HCT116 (cell line): Measurements from ENCODE around the gene RRBP1. TPM values are rescaled to one million over a fixed set of nuclear protein-coding genes. Genes with fewer than 3 reads are reported as not detected.

Source experiments
- ATAC-seq: fragments of 200-7000 bp; cut with Tn5 transposase; 2 replicates; pipeline ENCODE4 v1.9.1; 2020; ENCODE audit warnings: mild to moderate bottlenecking, moderate library complexity
- BruUV-seq: library from RNA; stranded (reverse); fragments of 400-500 nt; replicated peaks from 2 replicates; lab custom pipeline; 2021; lab: Mats Ljungman, UMichigan
- CTCF ChIA-PET: fragments of 300-600 bp; sonication (Branson Sonifier 250); formaldehyde crosslinking; loops from one replicate; lab custom pipeline; 2021; ENCODE audit warnings: antibody characterized with exemption; lab: Charles Lee
- POLR2A ChIA-PET: fragments of 300-600, 350-600 bp; sonication (Branson Sonifier 250); formaldehyde crosslinking; loops from one replicate; lab custom pipeline; 2021; ENCODE audit warnings: antibody characterized with exemption; lab: Charles Lee
- RAD21 ChIA-PET, 2 experiments: fragments of 300-600 bp; sonication (Branson Sonifier 250); formaldehyde crosslinking; loops; one replicate each; lab custom pipeline; 2023; ENCODE audit warnings: low total read pairs in 2 of 2; ENCODE audit not compliant: uncharacterized antibody in 2 of 2, unreplicated experiment in 2 of 2, low non-redundant PET in 1 of 2; lab: Charles Lee
- DNase-seq: peaks from one replicate; pipeline ENCODE4 v3.0.0-alpha.2; 2010; ENCODE audit warnings: low read depth, low spot score
- H2AFZ ChIP-seq: fragments of 200-600 bp; shearing (Covaris generic), sonication (generic); 2 replicates; pipeline ENCODE4 v1.6.1; 2017; ENCODE audit warnings: low read depth, mixed run types, mixed read lengths, antibody characterized with exemption, low read length; ENCODE audit not compliant: poor library complexity, severe bottlenecking
- H3K27ac ChIP-seq: 2 replicates; pipeline ENCODE4 v1.5.1; 2012; ENCODE audit warnings: low read depth, low read length
- H3K27me3 ChIP-seq: fragments of 200-600 bp; sonication (generic); 2 replicates; pipeline ENCODE4 v1.6.1; 2016; ENCODE audit warnings: mixed run types, low read length, mixed read lengths; ENCODE audit not compliant: insufficient read depth
- H3K36me3 ChIP-seq, 2 experiments: fragments of 200-500 bp in 1 of 2; fragments of 200-600 bp in 1 of 2; sonication (Bioruptor generic) in 1 of 2; sonication (generic) in 1 of 2; 2 replicates each; pipeline versions ENCODE4 v1.5.1 to v1.6.1; 2014 to 2016; ENCODE audit warnings: low read length in 2 of 2, inconsistent platforms in 1 of 2, mixed read lengths in 1 of 2, mixed run types in 1 of 2; ENCODE audit not compliant: insufficient read depth in 2 of 2, control insufficient read depth in 1 of 2
- H3K4me1 ChIP-seq, 2 experiments: fragments of 200-600 bp in 1 of 2; sonication (generic) in 1 of 2; 2 replicates each; pipeline versions ENCODE4 v1.5.1 to v1.6.1; 2012 to 2017; ENCODE audit warnings: low read length in 2 of 2, inconsistent platforms in 1 of 2, mild to moderate bottlenecking in 1 of 2, mixed read lengths in 1 of 2, mixed run types in 1 of 2, moderate library complexity in 1 of 2; ENCODE audit not compliant: insufficient read depth in 2 of 2, control insufficient read depth in 1 of 2
- H3K4me2 ChIP-seq: fragments of 200-600 bp; sonication (generic); 2 replicates; pipeline ENCODE4 v1.6.1; 2017; ENCODE audit warnings: mixed run types, low read length, mixed read lengths
- H3K4me3 ChIP-seq, 2 experiments: fragments of 200-600 bp in 1 of 2; sonication (generic) in 1 of 2; replicated peaks in 1 of 2; 2 replicates each; pipeline ENCODE4 v1.5.1; 2011 to 2016; ENCODE audit warnings: low read length in 2 of 2, control low read depth in 1 of 2, low read depth in 1 of 2, mild to moderate bottlenecking in 1 of 2, mixed read lengths in 1 of 2, mixed run types in 1 of 2
- H3K79me2 ChIP-seq: fragments of 200-600 bp; sonication (generic); 2 replicates; pipeline ENCODE4 v1.6.1; 2017; ENCODE audit warnings: mild to moderate bottlenecking, mixed run types, low read length, moderate library complexity, mixed read lengths; ENCODE audit not compliant: insufficient read depth
- H3K9ac ChIP-seq: fragments of 200-600 bp; sonication (generic); 2 replicates; pipeline ENCODE4 v1.6.1; 2016; ENCODE audit warnings: low read length, mixed read lengths
- H3K9me2 ChIP-seq: fragments of 200-600 bp; sonication (generic), shearing (Covaris generic); 2 replicates; pipeline ENCODE4 v1.6.1; 2017; ENCODE audit warnings: mixed run types, mild to moderate bottlenecking, moderate library complexity; ENCODE audit not compliant: insufficient read depth
- H3K9me3 ChIP-seq, 2 experiments: fragments of 200-500 bp in 1 of 2; fragments of 200-600 bp in 1 of 2; sonication (Bioruptor generic) in 1 of 2; sonication (generic) in 1 of 2; 2 replicates each; pipeline ENCODE4 v1.6.1; 2014 to 2017; ENCODE audit warnings: low read length in 2 of 2, mixed read lengths in 2 of 2, inconsistent platforms in 1 of 2, low read depth in 1 of 2, mild to moderate bottlenecking in 1 of 2, mixed run types in 1 of 2, moderate library complexity in 1 of 2; ENCODE audit not compliant: control insufficient read depth in 1 of 2, insufficient read depth in 1 of 2
- H4K20me1 ChIP-seq: fragments of 200-600 bp; sonication (generic), shearing (Covaris generic); 2 replicates; pipeline ENCODE4 v1.6.1; 2017; ENCODE audit warnings: mixed run types, mild to moderate bottlenecking, moderate library complexity; ENCODE audit not compliant: insufficient read depth
- ATF3 ChIP-seq: IDR thresholded peaks from 2 replicates; pipeline ENCODE4 v1.6.1; 2012
- CBX3 ChIP-seq: IDR thresholded peaks from 2 replicates; pipeline ENCODE4 v1.6.1; 2012; ENCODE audit warnings: low read depth
- CTCF ChIP-seq, 3 experiments: fragments of 200-600 bp in 1 of 3; sonication (generic) in 1 of 3; IDR thresholded peaks in 2 of 3; conservative IDR thresholded peaks in 1 of 3; 2 replicates each; pipeline ENCODE4 v1.5.1; 2012 to 2017; ENCODE audit warnings: low read depth in 2 of 3, low read length in 2 of 3, antibody characterized with exemption in 1 of 3, borderline replicate concordance in 1 of 3, control low read depth in 1 of 3, mild to moderate bottlenecking in 1 of 3, mixed read lengths in 1 of 3, mixed run types in 1 of 3, moderate library complexity in 1 of 3; ENCODE audit not compliant: insufficient read depth in 1 of 3
- FOSL1 ChIP-seq: IDR thresholded peaks from 2 replicates; pipeline ENCODE4 v1.6.1; 2012; ENCODE audit warnings: low read depth
- POLR2AphosphoS5 ChIP-seq: IDR thresholded peaks from 2 replicates; pipeline ENCODE4 v1.6.1; 2011; ENCODE audit warnings: mild to moderate bottlenecking, low read depth, low read length, moderate library complexity
- REST ChIP-seq: IDR thresholded peaks from 2 replicates; pipeline ENCODE4 v1.6.1; 2012; ENCODE audit warnings: low read depth
- SP1 ChIP-seq: IDR thresholded peaks from 2 replicates; pipeline ENCODE4 v1.6.1; 2012; ENCODE audit warnings: low read depth
- ZBTB33 ChIP-seq: IDR thresholded peaks from 2 replicates; pipeline ENCODE4 v1.6.1; 2011; ENCODE audit warnings: mild to moderate bottlenecking, low read length, moderate library complexity; ENCODE audit not compliant: insufficient replicate concordance; ENCODE audit errors: extremely low read depth
- intact Hi-C: fragments of 100-400 bp; cut with micrococcal nuclease; formaldehyde crosslinking; loops from 2 replicates; pipeline ENCODE4 v1.10.0; 2022
- total RNA-seq: library from RNA; stranded (reverse); gene quantifications from one replicate; pipeline ENCODE4 v1.2.1, GENCODE V29; 2021; ENCODE audit not compliant: unreplicated experiment

RRBP1 gene
- total RNA-seq, 1 experiment from 2014 or later: 123 TPM

- TF ChIP-seq ATF3: no peak
- no peak for TF ChIP-seq POLR2AphosphoS5
- TF ChIP-seq ZBTB33: no peak
- TF ChIP-seq CTCF (IDR thresholded peaks at IDR 0.05 in 2 of 3, conservative IDR thresholded peaks at IDR 0.05 in 1 of 3; ENCODE audit: borderline replicate concordance in 1 of 3, insufficient read depth in 1 of 3, low read depth in 2 of 3, low read length in 2 of 3): no peak
- TF ChIP-seq SP1: no peak
- TF ChIP-seq CBX3: no peak
- TF ChIP-seq REST: no peak
- no peak for TF ChIP-seq FOSL1
- POLR2A ChIA-PET: no interaction called here
- no peaks in the 10 kb centered on the region for H3K4me1 ChIP-seq
- H3K27ac ChIP-seq: no peak overlapping the region
- no peak overlapping the region for H3K9ac ChIP-seq
- intact Hi-C loops: no loop called here
- RAD21 ChIA-PET: no interaction called here
- ATAC-seq (no peak), DNase-seq (no peak)
- no peaks in the 10 kb centered on the region for H3K27me3 ChIP-seq
- H3K4me2 ChIP-seq: no peak overlapping the region
- CTCF ChIA-PET: no interaction called here
- no peaks in the 10 kb centered on the region for H3K9me2 ChIP-seq
- no peaks in the 10 kb centered on the region for H3K9me3 ChIP-seq
- H4K20me1 ChIP-seq: no peaks in the 10 kb centered on the region
- H2AFZ ChIP-seq: no peak overlapping the region
- BruUV-seq: no TSS peak
- H3K4me3 ChIP-seq: no peak overlapping the region
- no peaks in the 10 kb centered on the region for H3K36me3 ChIP-seq
- H3K79me2 ChIP-seq: no peaks in the 10 kb centered on the region
These were observed 23.9 kb upstream of the RRBP1 start for GRCh38 chr20:17705916-17706315.
